ENCODE data around the gene MADCAM1.
"Not testable (repeated sequence)": the region's sequence is repeated elsewhere in the genome, so short reads cannot be mapped to it uniquely, and the experiment has no call there.

The MADCAM1 gene
- 0 to 0.63 (median 0.29) reads per million in 9 experiments for total RNA-seq

DNA sequence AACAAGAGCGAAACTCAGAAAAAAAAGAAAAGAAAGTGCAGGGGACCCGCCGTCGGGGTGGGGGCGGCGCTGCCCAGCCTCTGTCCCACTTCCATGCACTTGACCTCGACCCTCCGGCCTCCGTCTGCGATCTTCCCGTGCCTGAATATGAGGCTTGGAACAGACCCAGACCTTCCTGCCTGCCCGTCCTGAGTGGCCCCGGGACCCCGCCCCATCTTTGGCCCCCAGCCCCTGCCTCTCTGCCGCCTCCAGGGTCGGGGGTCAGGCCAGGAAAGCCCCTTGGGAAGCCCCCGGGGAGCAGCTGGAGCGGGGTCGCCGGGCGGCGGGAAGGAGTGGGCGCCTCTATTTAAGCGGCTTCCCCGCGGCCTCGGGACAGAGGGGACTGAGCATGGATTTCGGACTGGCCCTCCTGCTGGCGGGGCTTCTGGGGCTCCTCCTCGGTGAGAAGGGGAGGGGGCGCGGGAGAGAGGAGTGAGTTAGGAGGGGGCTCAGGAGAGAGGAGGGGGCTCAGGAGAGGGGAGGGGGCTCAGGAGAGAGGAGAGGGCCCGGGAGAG, at the start of gene MADCAM1:
Gene MADCAM1 (plus strand): TSS at position 375 of the 554 bp plus-strand sequence. CDS start 14 bp downstream, at position 389.
- peaks cover 14 to 19% of the 10 kb centered on the region in 2 donors for H3K27me3 Mint-ChIP-seq
- ATAC-seq (replicated peaks) (no peak), DNase-seq (no peak)
- peaks cover 19% of the 10 kb centered on the region for H3K36me3 Mint-ChIP-seq (ENCODE audit: insufficient read depth)
- H3K27ac Mint-ChIP-seq, result no peak within 1 kb of the TSS
- peaks cover 7% of the 10 kb centered on the region in 2 donors for H3K4me1 Mint-ChIP-seq (ENCODE audit: low read depth in 2 of 2)
- no peaks in the 10 kb centered on the region for H3K9me3 Mint-ChIP-seq
- H3K4me3 Mint-ChIP-seq, result peak within 1 kb of the TSS; percentile 33 to 37

- Mint-ChIP-seq H3K9me3 (peaks cover 3 to 4% of the 10 kb centered on the region in 2 donors), H3K27me3 (peaks cover 0 to 3% of the 10 kb centered on the region in 2 donors), H3K36me3 (ENCODE audit: insufficient read depth) (no peaks in the 10 kb centered on the region), H3K4me1 (ENCODE audit: low read depth in 2 of 2) (no peaks in the 10 kb centered on the region), H3K27ac (no peak overlapping the region), H3K4me3 (no peak overlapping the region)
- ATAC-seq (replicated peaks) (no peak), DNase-seq (no peak)
Measured at GRCh38 chr19:447064-447426, 49.2 kb upstream of the MADCAM1 start.

GRCh38 chr19:447816-448560, 48.3 kb upstream of the MADCAM1 start:
- Mint-ChIP-seq H3K27me3 (no peaks in the 10 kb centered on the region), H3K27ac (no peak overlapping the region), H3K4me3 (no peak overlapping the region), H3K9me3 (peaks cover 0 to 4% of the 10 kb centered on the region in 2 donors), H3K36me3 (ENCODE audit: insufficient read depth) (no peaks in the 10 kb centered on the region), H3K4me1 (ENCODE audit: low read depth in 2 of 2) (no peaks in the 10 kb centered on the region)
- DNase-seq (no peak), ATAC-seq (replicated peaks) (no peak)

GRCh38 chr19:449916-450315, 46.4 kb upstream of the MADCAM1 start:
- H3K9me3 Mint-ChIP-seq, result peaks cover 0 to 4% of the 10 kb centered on the region in 2 donors
- DNase-seq, result no peak
- H3K36me3 Mint-ChIP-seq (ENCODE audit: insufficient read depth), result no peaks in the 10 kb centered on the region
- ATAC-seq (replicated peaks), result no peak
- H3K27ac Mint-ChIP-seq, result no peak overlapping the region
- no peaks in the 10 kb centered on the region for H3K4me1 Mint-ChIP-seq (ENCODE audit: low read depth in 2 of 2)
- no peaks in the 10 kb centered on the region for H3K27me3 Mint-ChIP-seq
- no peak overlapping the region for H3K4me3 Mint-ChIP-seq

DNA sequence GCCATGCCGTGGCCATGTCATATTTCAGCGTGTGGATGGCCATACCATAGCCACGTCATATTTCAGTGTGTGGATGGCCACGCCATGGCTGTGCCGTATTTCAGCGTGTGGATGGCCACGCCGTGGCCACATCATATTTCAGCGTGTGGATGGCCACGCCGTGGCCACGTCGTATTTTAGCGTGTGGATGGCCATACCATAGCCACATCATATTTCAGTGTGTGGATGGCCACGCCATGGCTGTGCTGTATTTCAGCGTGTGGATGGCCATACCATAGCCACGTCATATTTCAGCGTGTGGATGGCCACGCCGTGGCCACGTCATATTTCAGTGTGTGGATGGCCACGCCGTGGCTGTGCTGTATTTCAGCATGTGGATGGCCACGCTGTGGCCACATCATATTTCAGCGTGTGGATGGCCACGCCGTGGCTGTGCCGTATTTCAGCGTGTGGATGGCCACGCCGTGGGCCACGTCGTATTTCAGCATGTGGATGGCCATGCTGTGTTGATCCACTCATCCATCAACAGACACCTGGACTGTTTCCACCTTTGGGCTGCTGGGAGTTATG, 45.3 kb upstream of the MADCAM1 start:
- H3K9me3 Mint-ChIP-seq; H3K36me3 Mint-ChIP-seq (ENCODE audit: insufficient read depth); H3K27ac Mint-ChIP-seq; H3K4me1 Mint-ChIP-seq (ENCODE audit: low read depth in 2 of 2); H3K4me3 Mint-ChIP-seq; ATAC-seq (replicated peaks); DNase-seq; H3K27me3 Mint-ChIP-seq: not testable (repeated sequence)

DNA sequence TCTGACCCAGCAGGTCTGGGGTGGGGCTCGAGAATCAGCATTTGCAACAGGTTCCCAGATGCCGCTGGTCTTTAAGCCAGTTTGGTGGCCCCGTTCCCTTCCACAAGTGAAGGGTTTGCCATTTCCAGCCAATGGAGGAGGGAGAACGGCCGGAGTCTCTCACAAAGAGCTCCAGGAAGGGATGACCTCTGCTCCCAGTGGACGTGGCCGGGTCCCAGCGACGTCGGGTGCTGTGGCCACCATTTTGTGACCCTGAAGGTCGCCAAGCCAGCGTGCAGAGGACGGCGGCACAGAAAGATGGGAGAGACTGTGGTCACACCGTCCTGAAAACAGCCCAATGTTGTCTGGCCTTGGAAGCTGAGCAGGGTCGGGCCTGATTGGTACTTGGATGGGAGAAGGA, 43.5 kb upstream of the MADCAM1 start:
- ATAC-seq (replicated peaks), result no peak
- Mint-ChIP-seq H3K36me3 (ENCODE audit: insufficient read depth) (no peaks in the 10 kb centered on the region), H3K27ac (no peak overlapping the region), H3K9me3 (peaks cover 0 to 4% of the 10 kb centered on the region in 2 donors), H3K27me3 (peaks cover 6 to 19% of the 10 kb centered on the region in 2 donors), H3K4me3 (no peak overlapping the region), H3K4me1 (ENCODE audit: low read depth in 2 of 2) (peaks cover 0 to 2% of the 10 kb centered on the region in 2 donors)
- no peak for DNase-seq

DNA sequence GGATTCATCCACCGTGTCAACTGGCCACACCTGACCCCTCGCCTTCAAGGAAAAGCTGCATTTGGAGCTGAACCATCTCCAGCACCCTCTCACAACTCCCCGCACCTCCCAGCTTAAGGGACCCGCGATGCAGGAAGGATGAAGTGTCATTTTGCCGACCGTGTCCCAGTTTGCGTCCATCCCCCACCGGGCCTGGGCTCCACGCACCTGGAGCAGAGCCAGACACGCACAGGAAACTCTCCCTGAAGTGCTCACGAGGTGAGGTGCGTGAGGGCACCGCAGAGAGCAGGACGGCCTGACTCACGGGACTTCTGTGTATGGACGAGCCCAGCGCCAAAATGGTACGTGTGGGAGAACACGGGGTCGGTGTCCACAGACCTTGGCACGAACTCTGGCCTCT, 42.7 kb upstream of the MADCAM1 start:
- Mint-ChIP-seq H3K27ac (no peak overlapping the region), H3K9me3 (peaks cover 0 to 4% of the 10 kb centered on the region in 2 donors), H3K4me1 (ENCODE audit: low read depth in 2 of 2) (peaks cover 0 to 2% of the 10 kb centered on the region in 2 donors), H3K36me3 (ENCODE audit: insufficient read depth) (no peaks in the 10 kb centered on the region), H3K27me3 (peaks cover 6 to 20% of the 10 kb centered on the region in 2 donors), H3K4me3 (no peak overlapping the region)
- ATAC-seq (replicated peaks) (no peak), DNase-seq (no peak)

- ATAC-seq (replicated peaks) (no peak), DNase-seq (no peak)
- H3K27ac Mint-ChIP-seq, result no peak overlapping the region
- peaks cover 0 to 4% of the 10 kb centered on the region in 2 donors for H3K9me3 Mint-ChIP-seq
- no peak overlapping the region for H3K4me3 Mint-ChIP-seq
- peaks cover 6 to 20% of the 10 kb centered on the region in 2 donors for H3K27me3 Mint-ChIP-seq
- H3K36me3 Mint-ChIP-seq (ENCODE audit: insufficient read depth), result no peaks in the 10 kb centered on the region
- H3K4me1 Mint-ChIP-seq (ENCODE audit: low read depth in 2 of 2), result peaks cover 0 to 2% of the 10 kb centered on the region in 2 donors
Measured at GRCh38 chr19:455031-455705, 41.1 kb upstream of the MADCAM1 start.

DNA sequence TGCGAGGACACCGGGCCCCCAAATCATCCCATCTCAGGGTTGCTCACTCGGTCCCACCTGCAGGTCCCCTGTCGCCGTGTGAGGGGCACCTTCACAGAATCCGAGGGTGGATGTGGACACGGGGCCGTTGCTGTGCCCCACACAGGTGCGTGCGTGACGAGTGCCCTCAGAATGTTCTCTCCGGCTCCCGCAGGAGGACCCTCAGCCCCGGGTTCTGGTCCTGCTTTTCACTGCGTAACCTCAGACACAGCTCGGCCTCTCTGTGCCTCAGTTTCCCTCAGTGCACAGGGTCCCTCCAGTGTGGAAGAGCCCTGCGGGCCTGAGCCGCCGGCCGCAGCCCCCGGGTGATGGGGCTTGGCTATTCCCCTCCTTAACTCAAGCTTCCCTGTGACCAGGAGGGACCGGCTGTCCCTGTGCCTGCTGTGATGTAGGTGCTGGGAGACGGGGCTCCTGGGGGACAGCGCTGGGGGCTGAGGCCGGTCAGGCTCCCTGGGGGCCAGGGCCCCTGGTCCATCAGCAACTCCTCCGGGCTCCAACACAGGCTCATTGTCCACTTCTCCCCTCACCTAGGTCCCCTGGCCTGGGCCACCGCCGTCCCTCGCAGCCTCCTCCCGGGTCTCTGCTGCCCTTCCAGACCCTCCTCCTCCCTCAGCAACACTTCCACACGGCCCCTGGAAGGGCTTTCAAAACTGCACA, 40.3 kb upstream of the MADCAM1 start:
- no peaks in the 10 kb centered on the region for H3K36me3 Mint-ChIP-seq (ENCODE audit: insufficient read depth)
- no peak for DNase-seq
- no peak overlapping the region for H3K27ac Mint-ChIP-seq
- ATAC-seq (replicated peaks), result no peak
- H3K9me3 Mint-ChIP-seq, result no peaks in the 10 kb centered on the region
- peaks cover 0 to 2% of the 10 kb centered on the region in 2 donors for H3K4me1 Mint-ChIP-seq (ENCODE audit: low read depth in 2 of 2)
- no peak overlapping the region for H3K4me3 Mint-ChIP-seq
- peaks cover 6 to 20% of the 10 kb centered on the region in 2 donors for H3K27me3 Mint-ChIP-seq

DNA sequence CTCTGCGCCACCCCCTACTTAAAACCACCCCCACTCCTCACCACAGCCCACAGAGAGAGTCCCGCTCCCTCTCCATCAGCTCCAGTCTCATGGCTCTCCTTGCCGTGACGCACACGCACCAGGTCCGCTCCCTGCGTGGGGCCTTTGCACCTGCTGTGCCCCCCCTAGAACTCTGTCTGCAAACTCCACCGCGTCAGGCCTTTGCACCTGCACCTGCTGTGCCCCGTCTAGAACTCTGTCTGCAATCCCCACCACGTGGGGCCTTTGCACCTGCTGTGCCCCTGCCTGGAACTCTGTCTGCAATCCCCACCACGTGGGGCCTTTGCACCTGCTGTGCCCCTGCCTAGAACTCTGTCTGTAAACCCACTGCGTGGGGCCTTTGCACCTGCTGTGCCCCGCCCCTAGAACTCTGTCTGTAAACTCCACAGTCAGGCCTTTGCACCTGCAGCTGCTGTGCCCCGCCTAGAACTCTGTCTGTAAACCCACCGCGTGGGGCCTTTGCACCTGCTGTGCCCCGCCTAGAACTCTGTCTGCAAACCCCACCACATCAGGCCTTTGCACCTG, 39.7 kb upstream of the MADCAM1 start:
- no peak overlapping the region for H3K4me3 Mint-ChIP-seq
- H3K27me3 Mint-ChIP-seq, result peaks cover 8 to 24% of the 10 kb centered on the region in 2 donors
- no peak overlapping the region for H3K27ac Mint-ChIP-seq
- peaks cover 0 to 4% of the 10 kb centered on the region in 2 donors for H3K4me1 Mint-ChIP-seq (ENCODE audit: low read depth in 2 of 2)
- H3K9me3 Mint-ChIP-seq, result no peaks in the 10 kb centered on the region
- DNase-seq, result no peak
- ATAC-seq (replicated peaks), result no peak
- no peaks in the 10 kb centered on the region for H3K36me3 Mint-ChIP-seq (ENCODE audit: insufficient read depth)

DNA sequence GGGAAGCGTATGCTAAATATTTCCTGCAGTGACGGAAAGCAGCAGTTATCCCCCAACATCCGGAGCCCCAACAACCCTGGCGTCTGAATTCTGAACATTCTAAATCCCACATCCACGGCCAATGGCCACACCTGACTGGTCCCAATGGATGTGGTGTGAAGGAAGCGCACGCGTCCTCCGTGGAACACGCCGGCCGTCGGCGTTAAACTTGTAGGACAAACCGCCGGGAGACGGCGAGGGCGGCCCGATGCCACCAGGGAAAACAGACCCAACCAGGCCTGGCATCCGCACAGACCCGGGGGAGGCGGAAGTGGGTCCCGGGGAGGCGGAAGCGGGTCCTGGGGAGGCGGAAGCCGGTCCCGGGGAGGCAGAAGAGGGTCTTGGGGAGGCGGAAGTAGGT, 38.6 kb upstream of the MADCAM1 start:
- Mint-ChIP-seq H3K36me3 (ENCODE audit: insufficient read depth) (no peaks in the 10 kb centered on the region), H3K4me1 (ENCODE audit: low read depth in 2 of 2) (peaks cover 0 to 5% of the 10 kb centered on the region in 2 donors), H3K27me3 (peaks cover 16 to 33% of the 10 kb centered on the region in 2 donors), H3K9me3 (no peaks in the 10 kb centered on the region), H3K27ac (no peak overlapping the region), H3K4me3 (no peak overlapping the region)
- DNase-seq, result no peak
- ATAC-seq (replicated peaks), result no peak

DNA sequence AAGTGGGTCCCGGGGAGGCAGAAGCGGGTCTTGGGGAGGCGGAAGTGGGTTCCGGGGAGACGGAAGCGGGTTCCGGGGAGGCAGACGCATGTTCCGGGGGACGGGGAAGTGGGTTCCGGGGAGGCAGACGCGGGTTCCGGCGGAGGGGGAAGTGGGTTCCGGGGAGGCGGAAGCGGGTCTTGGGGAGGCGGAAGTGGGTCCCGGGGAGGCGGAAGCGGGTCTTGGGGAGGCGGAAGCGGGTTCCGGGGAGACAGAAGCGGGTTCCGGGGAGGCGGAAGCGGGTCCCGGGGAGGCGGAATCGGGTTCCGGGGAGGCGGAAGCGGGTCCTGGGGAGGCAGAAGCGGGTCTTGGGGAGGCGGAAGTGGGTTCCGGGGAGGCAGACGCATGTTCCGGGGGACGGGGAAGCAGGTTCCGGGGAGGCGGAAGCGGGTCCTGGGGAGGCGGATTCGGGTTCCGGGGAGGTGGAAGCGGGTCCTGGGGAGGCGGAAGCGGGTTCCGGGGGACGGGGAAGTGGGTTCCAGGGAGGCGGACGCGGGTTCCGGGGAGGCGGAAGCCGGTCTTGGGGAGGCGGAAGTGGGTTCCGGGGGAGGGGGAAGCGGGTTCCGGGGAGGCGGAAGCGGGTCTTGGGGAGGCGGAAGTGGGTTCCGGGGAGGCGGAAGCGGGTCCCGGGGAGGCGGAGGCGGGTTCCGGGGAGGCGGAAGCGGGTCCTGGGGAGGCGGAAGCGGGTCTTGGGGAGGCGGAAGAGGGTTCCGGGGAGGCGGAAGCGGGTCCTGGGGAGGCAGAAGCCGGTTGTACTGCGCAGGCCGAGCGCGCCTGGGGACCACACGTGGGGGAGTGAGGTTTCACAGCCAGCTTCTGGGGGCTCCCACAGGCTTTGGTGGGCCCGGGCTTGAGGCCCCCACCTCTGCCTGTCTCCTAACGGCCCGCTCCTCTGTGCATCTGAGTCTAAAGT, 37.9 kb upstream of the MADCAM1 start:
- H3K27me3 Mint-ChIP-seq, result peaks cover 18 to 38% of the 10 kb centered on the region in 2 donors
- H3K4me3 Mint-ChIP-seq, result no peak overlapping the region
- no peak overlapping the region for H3K27ac Mint-ChIP-seq
- DNase-seq, result no peak
- ATAC-seq (replicated peaks), result no peak
- peaks cover 0 to 5% of the 10 kb centered on the region in 2 donors for H3K4me1 Mint-ChIP-seq (ENCODE audit: low read depth in 2 of 2)
- no peaks in the 10 kb centered on the region for H3K36me3 Mint-ChIP-seq (ENCODE audit: insufficient read depth)
- H3K9me3 Mint-ChIP-seq, result no peaks in the 10 kb centered on the region
